ENCODE data around the gene PAQR6.
A peak's percentile ranks its signal among the peaks of the same experiment; 100 is the strongest.

PAQR6 gene

DNA sequence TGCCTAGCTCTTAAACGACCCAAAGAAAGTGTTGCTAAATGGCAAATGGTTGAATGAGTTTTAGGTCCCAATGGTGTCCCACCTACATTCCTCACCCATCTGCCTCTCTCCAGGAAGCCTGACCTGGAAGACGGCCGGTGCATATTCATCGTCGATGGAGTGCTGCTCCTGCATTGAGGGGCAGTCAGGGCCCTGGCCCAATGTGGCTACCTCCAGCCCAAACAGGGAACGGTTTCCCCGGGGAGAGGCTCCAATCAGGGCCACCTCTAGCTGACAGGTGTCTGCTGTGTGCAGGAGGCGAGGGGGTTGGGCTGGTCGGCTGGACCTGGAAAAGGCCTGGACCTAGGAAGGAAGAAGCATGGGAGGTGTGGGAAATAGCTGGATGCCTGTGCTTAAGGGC lies 46.0 kb upstream of the PAQR6 start:
- H3K27me3 ChIP-seq (replicated peaks; ENCODE audit: insufficient read depth, low read length): no peaks in the 10 kb centered on the region
- H4K20me1 ChIP-seq (ENCODE audit: insufficient read depth, low read length): no peaks in the 10 kb centered on the region
- H3K9ac ChIP-seq (ENCODE audit: low read length): no peak overlapping the region
- DNase-seq: peak; percentile 4
- TF ChIP-seq EZH2 (optimal IDR thresholded peaks at IDR 0.05; ENCODE audit: low read depth, low read length): no peak
- TF ChIP-seq EZH2phosphoT487 (IDR thresholded peaks at IDR 0.05; ENCODE audit: low read length): no peak
- TF ChIP-seq, protein P1, sequence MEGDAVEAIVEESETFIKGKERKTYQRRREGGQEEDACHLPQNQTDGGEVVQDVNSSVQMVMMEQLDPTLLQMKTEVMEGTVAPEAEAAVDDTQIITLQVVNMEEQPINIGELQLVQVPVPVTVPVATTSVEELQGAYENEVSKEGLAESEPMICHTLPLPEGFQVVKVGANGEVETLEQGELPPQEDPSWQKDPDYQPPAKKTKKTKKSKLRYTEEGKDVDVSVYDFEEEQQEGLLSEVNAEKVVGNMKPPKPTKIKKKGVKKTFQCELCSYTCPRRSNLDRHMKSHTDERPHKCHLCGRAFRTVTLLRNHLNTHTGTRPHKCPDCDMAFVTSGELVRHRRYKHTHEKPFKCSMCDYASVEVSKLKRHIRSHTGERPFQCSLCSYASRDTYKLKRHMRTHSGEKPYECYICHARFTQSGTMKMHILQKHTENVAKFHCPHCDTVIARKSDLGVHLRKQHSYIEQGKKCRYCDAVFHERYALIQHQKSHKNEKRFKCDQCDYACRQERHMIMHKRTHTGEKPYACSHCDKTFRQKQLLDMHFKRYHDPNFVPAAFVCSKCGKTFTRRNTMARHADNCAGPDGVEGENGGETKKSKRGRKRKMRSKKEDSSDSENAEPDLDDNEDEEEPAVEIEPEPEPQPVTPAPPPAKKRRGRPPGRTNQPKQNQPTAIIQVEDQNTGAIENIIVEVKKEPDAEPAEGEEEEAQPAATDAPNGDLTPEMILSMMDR (IDR thresholded peaks at IDR 0.05; ENCODE audit: low read length): no peak
- H3K4me2 ChIP-seq (ENCODE audit: low read depth, low read length): no peak overlapping the region
- no peak overlapping the region for H3K27ac ChIP-seq (ENCODE audit: low read length)
- no peaks in the 10 kb centered on the region for H3K9me3 ChIP-seq (replicated peaks; ENCODE audit: insufficient read depth, low read length)
- H2AFZ ChIP-seq (ENCODE audit: low read length): no peak overlapping the region
- peaks cover 9% of the 10 kb centered on the region for H3K79me2 ChIP-seq (ENCODE audit: low read length)
- no peaks in the 10 kb centered on the region for H3K9me2 ChIP-seq (replicated peaks; ENCODE audit: insufficient read depth, low read length)
- no peaks in the 10 kb centered on the region for H3K36me3 ChIP-seq (replicated peaks; ENCODE audit: insufficient read depth, low read length)
- no peak overlapping the region for H3K4me3 ChIP-seq (ENCODE audit: low read length)
- H3F3A ChIP-seq (ENCODE audit: insufficient read depth, low read length): no peaks in the 10 kb centered on the region
- peaks cover 10% of the 10 kb centered on the region; the same call in 1 of the 2 replicates for H3K4me1 ChIP-seq (ENCODE audit: low read length)

DNA sequence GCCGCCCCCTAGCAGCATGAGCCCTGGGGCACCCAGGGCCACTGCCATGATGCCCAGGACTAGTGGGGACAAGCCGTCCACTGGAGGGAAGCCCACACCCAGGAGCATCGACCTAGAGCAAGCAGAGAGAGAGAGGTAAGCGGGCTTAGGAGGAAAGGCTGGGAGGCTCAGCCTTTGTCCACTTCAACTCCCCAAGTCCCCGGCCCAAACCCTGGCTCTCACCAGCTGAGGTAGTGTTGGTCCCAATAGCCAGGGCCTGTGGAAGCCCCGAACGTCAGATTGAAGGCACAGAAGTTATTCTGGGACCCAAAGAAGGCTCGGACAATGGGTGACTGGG lies 45.2 kb upstream of the PAQR6 start:
- Histone ChIP-seq H4K20me1 (ENCODE audit: insufficient read depth, low read length) (no peaks in the 10 kb centered on the region), H3F3A (ENCODE audit: insufficient read depth, low read length) (no peaks in the 10 kb centered on the region), H3K4me2 (ENCODE audit: low read depth, low read length) (no peak overlapping the region), H3K36me3 (replicated peaks; ENCODE audit: insufficient read depth, low read length) (no peaks in the 10 kb centered on the region), H3K9me3 (replicated peaks; ENCODE audit: insufficient read depth, low read length) (no peaks in the 10 kb centered on the region), H3K27me3 (replicated peaks; ENCODE audit: insufficient read depth, low read length) (no peaks in the 10 kb centered on the region), H3K79me2 (ENCODE audit: low read length) (peaks cover 9% of the 10 kb centered on the region), H3K4me1 (ENCODE audit: low read length) (peaks cover 10% of the 10 kb centered on the region; the same call in 1 of the 2 replicates), H3K4me3 (ENCODE audit: low read length) (no peak overlapping the region), H3K27ac (ENCODE audit: low read length) (no peak overlapping the region), H3K9ac (ENCODE audit: low read length) (no peak overlapping the region), H2AFZ (ENCODE audit: low read length) (no peak overlapping the region), H3K9me2 (replicated peaks; ENCODE audit: insufficient read depth, low read length) (no peaks in the 10 kb centered on the region)
- peak; percentile 4 for DNase-seq
- TF ChIP-seq, protein P1 (IDR thresholded peaks at IDR 0.05; ENCODE audit: low read length): no peak
- TF ChIP-seq EZH2phosphoT487 (IDR thresholded peaks at IDR 0.05; ENCODE audit: low read length) (no peak), EZH2 (optimal IDR thresholded peaks at IDR 0.05; ENCODE audit: low read depth, low read length) (no peak)

DNA sequence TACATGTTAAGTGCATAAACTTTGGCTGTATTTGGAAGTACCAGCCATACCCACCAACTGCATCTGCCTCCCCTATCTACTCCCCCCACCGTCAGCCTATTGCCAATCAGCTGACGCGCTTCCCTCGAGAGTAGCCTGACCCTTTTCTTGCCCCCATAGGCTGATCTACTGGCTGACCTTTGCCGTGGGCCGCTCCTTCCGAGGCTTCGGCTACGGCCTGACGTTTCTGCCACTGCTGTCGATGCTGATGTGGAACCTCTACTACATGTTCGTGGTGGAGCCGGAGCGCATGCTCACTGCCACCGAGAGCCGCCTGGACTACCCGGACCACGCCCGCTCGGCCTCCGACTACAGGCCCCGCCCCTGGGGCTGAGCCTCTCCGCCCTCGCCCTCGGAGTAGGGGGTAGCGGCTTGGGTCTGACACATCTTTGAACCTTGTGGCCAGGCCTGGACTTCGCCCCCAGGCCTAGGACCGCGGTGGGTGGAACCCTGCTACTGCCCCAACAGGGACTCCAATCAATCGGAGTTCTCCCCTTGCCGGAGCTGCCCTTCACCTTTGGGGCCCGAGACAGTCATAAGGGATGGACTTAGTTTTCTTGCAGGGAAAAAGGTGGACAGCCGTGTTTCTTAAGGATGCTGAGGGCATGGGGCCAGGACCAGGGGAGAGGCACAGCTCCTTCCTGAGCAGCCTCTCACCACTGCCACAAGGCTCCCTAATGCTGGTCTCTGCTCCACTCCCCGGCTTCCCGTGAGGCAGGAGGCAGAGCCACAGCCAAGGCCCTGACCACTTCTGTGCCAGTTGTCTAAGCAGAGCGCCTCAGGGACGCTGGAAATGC lies 43.6 kb upstream of the PAQR6 start:
- Histone ChIP-seq H2AFZ (ENCODE audit: low read length) (no peak overlapping the region), H3K27me3 (replicated peaks; ENCODE audit: insufficient read depth, low read length) (no peaks in the 10 kb centered on the region)
- peak; percentile 15 for DNase-seq

More for the DNA sequence above, 43.6 kb upstream of the PAQR6 start:
- Histone ChIP-seq H3K9me2 (replicated peaks; ENCODE audit: insufficient read depth, low read length) (no peaks in the 10 kb centered on the region), H3F3A (ENCODE audit: insufficient read depth, low read length) (no peaks in the 10 kb centered on the region), H3K9ac (ENCODE audit: low read length) (no peak overlapping the region), H3K9me3 (replicated peaks; ENCODE audit: insufficient read depth, low read length) (no peaks in the 10 kb centered on the region), H3K4me1 (ENCODE audit: low read length) (peaks cover 10% of the 10 kb centered on the region; the same call in 1 of the 2 replicates), H4K20me1 (ENCODE audit: insufficient read depth, low read length) (no peaks in the 10 kb centered on the region), H3K36me3 (replicated peaks; ENCODE audit: insufficient read depth, low read length) (no peaks in the 10 kb centered on the region), H3K4me3 (ENCODE audit: low read length) (no peak overlapping the region), H3K27ac (ENCODE audit: low read length) (no peak overlapping the region), H3K4me2 (ENCODE audit: low read depth, low read length) (peak overlapping the region; percentile 13; the same call in 1 of the 2 replicates), H3K79me2 (ENCODE audit: low read length) (peaks cover 9% of the 10 kb centered on the region)
- TF ChIP-seq EZH2phosphoT487 (IDR thresholded peaks at IDR 0.05; ENCODE audit: low read length) (no peak), EZH2 (optimal IDR thresholded peaks at IDR 0.05; ENCODE audit: low read depth, low read length) (no peak)
- TF ChIP-seq, protein P1 (IDR thresholded peaks at IDR 0.05; ENCODE audit: low read length): no peak
